GM19452 (cell line): ENCODE measurements around the gene ABCA13.

Experiments used
- ATAC-seq: cut with Tn5 transposase; IDR thresholded peaks from one replicate; pipeline ENCODE4 v1.9.1; 2021; ENCODE audit not compliant: unreplicated experiment

The ABCA13 gene

GRCh38 chr7:48296966-48297365 is 125.7 kb downstream of the ABCA13 start:
- ATAC-seq: no peak

GRCh38 chr7:48298779-48299178 is 127.5 kb downstream of the ABCA13 start:
- peak; percentile 68 for ATAC-seq

GRCh38 chr7:48299580-48300169 is 128.4 kb downstream of the ABCA13 start:
- peak; percentile 83 for ATAC-seq

- no peak for ATAC-seq
These were observed 129.0 kb downstream of the ABCA13 start for GRCh38 chr7:48300301-48300700.

- no peak for ATAC-seq
These were observed 129.9 kb downstream of the ABCA13 start for GRCh38 chr7:48301201-48301600.

GRCh38 chr7:48304641-48305040 is 133.4 kb downstream of the ABCA13 start:
- ATAC-seq: no peak

- ATAC-seq: no peak
These were observed 134.4 kb downstream of the ABCA13 start for GRCh38 chr7:48305661-48306060.

GRCh38 chr7:48307041-48307714 is 135.9 kb downstream of the ABCA13 start:
- ATAC-seq: no peak

- ATAC-seq: no peak
These were observed 138.5 kb downstream of the ABCA13 start for GRCh38 chr7:48309720-48310119.

GRCh38 chr7:48311464-48312100 is 140.3 kb downstream of the ABCA13 start:
- ATAC-seq: no peak

GRCh38 chr7:48312151-48312550 is 140.9 kb downstream of the ABCA13 start:
- no peak for ATAC-seq

- no peak for ATAC-seq
These were observed 145.5 kb downstream of the ABCA13 start for GRCh38 chr7:48316768-48317167.

- no peak for ATAC-seq
These were observed 146.1 kb downstream of the ABCA13 start for GRCh38 chr7:48317360-48317759.

GRCh38 chr7:48321319-48322010 is 150.2 kb downstream of the ABCA13 start:
- no peak for ATAC-seq

- no peak for ATAC-seq
These were observed 165.9 kb downstream of the ABCA13 start for GRCh38 chr7:48337012-48337621.

GRCh38 chr7:48337781-48338180 is 166.5 kb downstream of the ABCA13 start:
- no peak for ATAC-seq

- ATAC-seq: no peak
These were observed 176.1 kb downstream of the ABCA13 start for GRCh38 chr7:48347230-48347825.

- no peak for ATAC-seq
These were observed 179.3 kb downstream of the ABCA13 start for GRCh38 chr7:48350515-48350914.

GRCh38 chr7:48351900-48352299 is 180.6 kb downstream of the ABCA13 start:
- ATAC-seq: no peak

- ATAC-seq: no peak
These were observed 184.1 kb downstream of the ABCA13 start for GRCh38 chr7:48355346-48355745.

- no peak for ATAC-seq
These were observed 189.3 kb downstream of the ABCA13 start for GRCh38 chr7:48360574-48360973.
